GM23338 (cell line): ENCODE measurements around the gene DNM2.

ENCODE experiments used
- CTCF ChIP-seq, 2 experiments: fragments of 200-600 bp in 1 of 2; sonication (generic) in 1 of 2; conservative IDR thresholded peaks; 2 replicates each; pipeline versions ENCODE4 v1.5.1 to v1.6.1; 2016 to 2017; ENCODE audit warnings: antibody characterized with exemption in 2 of 2, low read depth in 2 of 2, mild to moderate bottlenecking in 2 of 2, moderate library complexity in 1 of 2
- EZH2 ChIP-seq: fragments of 200-600 bp; sonication (generic); IDR thresholded peaks from one replicate; pipeline ENCODE4 v1.8.0; 2017; ENCODE audit warnings: antibody characterized with exemption, mild to moderate bottlenecking, low read depth; ENCODE audit not compliant: unreplicated experiment
- EZH2phosphoT487 ChIP-seq: fragments of 200-600 bp; sonication (generic); IDR thresholded peaks from one replicate; pipeline ENCODE4 v1.8.1; 2018; ENCODE audit warnings: antibody characterized with exemption; ENCODE audit not compliant: unreplicated experiment
- POLR2AphosphoS5 ChIP-seq: IDR thresholded peaks from 2 replicates; pipeline ENCODE4 v1.6.1; 2016; ENCODE audit warnings: antibody characterized with exemption, low read depth
- ZNF114 ChIP-seq: fragments of 250-450 bp; sonication (Bioruptor Pico); IDR thresholded peaks from 2 replicates; pipeline ENCODE4 v1.5.0; 2020; ENCODE audit warnings: mild to moderate bottlenecking, moderate library complexity

GRCh38 chr19:10767726-10768125 lies 49.8 kb downstream of the DNM2 start:
- no peak for TF ChIP-seq EZH2phosphoT487
- TF ChIP-seq POLR2AphosphoS5, result no peak
- TF ChIP-seq CTCF (conservative IDR thresholded peaks at IDR 0.05; ENCODE audit: low read depth in 2 of 2), result no peak
- TF ChIP-seq EZH2, result no peak
- TF ChIP-seq ZNF114, result no peak
